Measurements from ENCODE around the gene VN1R5.
"Not testable (repeated sequence)": the region's sequence is repeated elsewhere in the genome, so short reads cannot be mapped to it uniquely, and the experiment has no call there.

VN1R5 gene

GRCh38 chr1:247270003-247270402 lies 14.1 kb downstream of the VN1R5 start:
- Histone ChIP-seq H2AFZ (ENCODE audit: low read length, unreplicated experiment) (no peak overlapping the region), H3K4me1 (ENCODE audit: control insufficient read depth, insufficient read depth, low read length, unreplicated experiment) (no peaks in the 10 kb centered on the region), H3K4me3 (ENCODE audit: low read depth, low read length) (no peak overlapping the region), H3K27me3 (ENCODE audit: insufficient read depth, low read length) (no peaks in the 10 kb centered on the region), H3K27ac (ENCODE audit: low read depth, low read length) (no peak overlapping the region), H3K36me3 (ENCODE audit: insufficient read depth, low read length) (no peaks in the 10 kb centered on the region), H3K79me2 (ENCODE audit: control insufficient read depth, insufficient read depth, low read length, unreplicated experiment) (no peaks in the 10 kb centered on the region)

- no peaks in the 10 kb centered on the region for H3K36me3 ChIP-seq (ENCODE audit: insufficient read depth, low read length)
- no peaks in the 10 kb centered on the region for H3K79me2 ChIP-seq (ENCODE audit: control insufficient read depth, insufficient read depth, low read length, unreplicated experiment)
- no peak overlapping the region for H2AFZ ChIP-seq (ENCODE audit: low read length, unreplicated experiment)
- no peaks in the 10 kb centered on the region for H3K27me3 ChIP-seq (ENCODE audit: insufficient read depth, low read length)
- no peak overlapping the region for H3K4me3 ChIP-seq (ENCODE audit: low read depth, low read length)
- H3K4me1 ChIP-seq (ENCODE audit: control insufficient read depth, insufficient read depth, low read length, unreplicated experiment), result no peaks in the 10 kb centered on the region
- H3K27ac ChIP-seq (ENCODE audit: low read depth, low read length), result no peak overlapping the region
These were observed 17.1 kb downstream of the VN1R5 start for GRCh38 chr1:247273013-247273412.

GRCh38 chr1:247274605-247275256 lies 18.9 kb downstream of the VN1R5 start:
- H2AFZ ChIP-seq (ENCODE audit: low read length, unreplicated experiment), result no peak overlapping the region
- H3K27me3 ChIP-seq (ENCODE audit: insufficient read depth, low read length), result no peaks in the 10 kb centered on the region
- no peaks in the 10 kb centered on the region for H3K36me3 ChIP-seq (ENCODE audit: insufficient read depth, low read length)
- no peaks in the 10 kb centered on the region for H3K4me1 ChIP-seq (ENCODE audit: control insufficient read depth, insufficient read depth, low read length, unreplicated experiment)
- H3K27ac ChIP-seq (ENCODE audit: low read depth, low read length), result no peak overlapping the region
- no peaks in the 10 kb centered on the region for H3K79me2 ChIP-seq (ENCODE audit: control insufficient read depth, insufficient read depth, low read length, unreplicated experiment)
- no peak overlapping the region for H3K4me3 ChIP-seq (ENCODE audit: low read depth, low read length)

- H3K79me2 ChIP-seq (ENCODE audit: control insufficient read depth, insufficient read depth, low read length, unreplicated experiment), result no peaks in the 10 kb centered on the region
- no peak overlapping the region for H3K27ac ChIP-seq (ENCODE audit: low read depth, low read length)
- no peaks in the 10 kb centered on the region for H3K4me1 ChIP-seq (ENCODE audit: control insufficient read depth, insufficient read depth, low read length, unreplicated experiment)
- H3K4me3 ChIP-seq (ENCODE audit: low read depth, low read length), result no peak overlapping the region
- no peaks in the 10 kb centered on the region for H3K36me3 ChIP-seq (ENCODE audit: insufficient read depth, low read length)
- H3K27me3 ChIP-seq (ENCODE audit: insufficient read depth, low read length), result no peaks in the 10 kb centered on the region; the same call in 1 of the 2 replicates
- H2AFZ ChIP-seq (ENCODE audit: low read length, unreplicated experiment), result no peak overlapping the region
These were observed 21.3 kb downstream of the VN1R5 start for GRCh38 chr1:247277191-247277590.

- H3K4me1 ChIP-seq (ENCODE audit: control insufficient read depth, insufficient read depth, low read length, unreplicated experiment), result no peaks in the 10 kb centered on the region
- no peaks in the 10 kb centered on the region for H3K36me3 ChIP-seq (ENCODE audit: insufficient read depth, low read length)
- no peak overlapping the region for H2AFZ ChIP-seq (ENCODE audit: low read length, unreplicated experiment)
- peaks cover 6% of the 10 kb centered on the region for H3K27me3 ChIP-seq (ENCODE audit: insufficient read depth, low read length)
- no peaks in the 10 kb centered on the region for H3K79me2 ChIP-seq (ENCODE audit: control insufficient read depth, insufficient read depth, low read length, unreplicated experiment)
- no peak overlapping the region for H3K4me3 ChIP-seq (ENCODE audit: low read depth, low read length)
- no peak overlapping the region for H3K27ac ChIP-seq (ENCODE audit: low read depth, low read length)
These were observed 25.2 kb downstream of the VN1R5 start for GRCh38 chr1:247281001-247281574.

- Histone ChIP-seq H2AFZ (ENCODE audit: low read length, unreplicated experiment) (no peak overlapping the region), H3K36me3 (ENCODE audit: insufficient read depth, low read length) (no peaks in the 10 kb centered on the region), H3K79me2 (ENCODE audit: control insufficient read depth, insufficient read depth, low read length, unreplicated experiment) (no peaks in the 10 kb centered on the region), H3K4me1 (ENCODE audit: control insufficient read depth, insufficient read depth, low read length, unreplicated experiment) (no peaks in the 10 kb centered on the region), H3K27ac (ENCODE audit: low read depth, low read length) (no peak overlapping the region), H3K4me3 (ENCODE audit: low read depth, low read length) (no peak overlapping the region), H3K27me3 (ENCODE audit: insufficient read depth, low read length) (peaks cover 6% of the 10 kb centered on the region)
These were observed 30.3 kb downstream of the VN1R5 start for GRCh38 chr1:247286134-247286670.

- Histone ChIP-seq H3K79me2 (ENCODE audit: control insufficient read depth, insufficient read depth, low read length, unreplicated experiment) (no peaks in the 10 kb centered on the region), H2AFZ (ENCODE audit: low read length, unreplicated experiment) (no peak overlapping the region), H3K27ac (ENCODE audit: low read depth, low read length) (no peak overlapping the region), H3K4me1 (ENCODE audit: control insufficient read depth, insufficient read depth, low read length, unreplicated experiment) (no peaks in the 10 kb centered on the region), H3K27me3 (ENCODE audit: insufficient read depth, low read length) (peaks cover 6% of the 10 kb centered on the region), H3K4me3 (ENCODE audit: low read depth, low read length) (no peak overlapping the region), H3K36me3 (ENCODE audit: insufficient read depth, low read length) (no peaks in the 10 kb centered on the region)
These were observed 31.6 kb downstream of the VN1R5 start for GRCh38 chr1:247287460-247287859.

- Histone ChIP-seq H3K79me2 (ENCODE audit: control insufficient read depth, insufficient read depth, low read length, unreplicated experiment) (no peaks in the 10 kb centered on the region), H3K36me3 (ENCODE audit: insufficient read depth, low read length) (no peaks in the 10 kb centered on the region), H3K27me3 (ENCODE audit: insufficient read depth, low read length) (peaks cover 2% of the 10 kb centered on the region; the same call in 1 of the 2 replicates), H3K4me1 (ENCODE audit: control insufficient read depth, insufficient read depth, low read length, unreplicated experiment) (no peaks in the 10 kb centered on the region), H3K27ac (ENCODE audit: low read depth, low read length) (no peak overlapping the region), H2AFZ (ENCODE audit: low read length, unreplicated experiment) (no peak overlapping the region), H3K4me3 (ENCODE audit: low read depth, low read length) (no peak overlapping the region)
These were observed 32.5 kb downstream of the VN1R5 start for GRCh38 chr1:247288341-247288740.

- H3K4me1 ChIP-seq (ENCODE audit: control insufficient read depth, insufficient read depth, low read length, unreplicated experiment); H3K27ac ChIP-seq (ENCODE audit: low read depth, low read length); H3K79me2 ChIP-seq (ENCODE audit: control insufficient read depth, insufficient read depth, low read length, unreplicated experiment); H3K27me3 ChIP-seq (ENCODE audit: insufficient read depth, low read length); H2AFZ ChIP-seq (ENCODE audit: low read length, unreplicated experiment); H3K36me3 ChIP-seq (ENCODE audit: insufficient read depth, low read length); H3K4me3 ChIP-seq (ENCODE audit: low read depth, low read length): not testable (repeated sequence)
These were observed 33.5 kb downstream of the VN1R5 start for GRCh38 chr1:247289274-247289892.

GRCh38 chr1:247290576-247290975 lies 34.7 kb downstream of the VN1R5 start:
- H3K27ac ChIP-seq (ENCODE audit: low read depth, low read length), result no peak overlapping the region
- H3K4me3 ChIP-seq (ENCODE audit: low read depth, low read length), result no peak overlapping the region
- H3K27me3 ChIP-seq (ENCODE audit: insufficient read depth, low read length), result no peaks in the 10 kb centered on the region
- peaks cover 10% of the 10 kb centered on the region for H3K4me1 ChIP-seq (ENCODE audit: control insufficient read depth, insufficient read depth, low read length, unreplicated experiment)
- H3K79me2 ChIP-seq (ENCODE audit: control insufficient read depth, insufficient read depth, low read length, unreplicated experiment), result no peaks in the 10 kb centered on the region
- no peak overlapping the region for H2AFZ ChIP-seq (ENCODE audit: low read length, unreplicated experiment)
- H3K36me3 ChIP-seq (ENCODE audit: insufficient read depth, low read length), result no peaks in the 10 kb centered on the region

GRCh38 chr1:247291161-247291560 lies 35.3 kb downstream of the VN1R5 start:
- H3K4me3 ChIP-seq (ENCODE audit: low read depth, low read length), result no peak overlapping the region
- peaks cover 10% of the 10 kb centered on the region for H3K4me1 ChIP-seq (ENCODE audit: control insufficient read depth, insufficient read depth, low read length, unreplicated experiment)
- no peaks in the 10 kb centered on the region for H3K36me3 ChIP-seq (ENCODE audit: insufficient read depth, low read length)
- H3K27me3 ChIP-seq (ENCODE audit: insufficient read depth, low read length), result no peaks in the 10 kb centered on the region
- H3K79me2 ChIP-seq (ENCODE audit: control insufficient read depth, insufficient read depth, low read length, unreplicated experiment), result no peaks in the 10 kb centered on the region
- no peak overlapping the region for H3K27ac ChIP-seq (ENCODE audit: low read depth, low read length)
- H2AFZ ChIP-seq (ENCODE audit: low read length, unreplicated experiment), result no peak overlapping the region

Data from ACC112 (cell line).